ENCODE data around the gene CBFA2T3.
A peak's percentile ranks its signal among the peaks of the same experiment; 100 is the strongest.

CBFA2T3 gene

GRCh38 chr16:88857728-88858339 is 119.2 kb downstream of the CBFA2T3 start:
- DNase-seq (ENCODE audit: low read depth in 2 of 2): peak; percentile 46 to 51

GRCh38 chr16:88856828-88857727 is 119.9 kb downstream of the CBFA2T3 start, which contains the start of the genes GALNS and TRAPPC2L:
GALNS (minus strand) TSS chr16:88856947; CDS start chr16:88856877, 70 bp downstream.
TRAPPC2L (plus strand) TSS chr16:88857127; CDS start chr16:88857151, 24 bp downstream.
- DNase-seq (ENCODE audit: low read depth in 2 of 2): peak; percentile 97 to 98

GRCh38 chr16:88856122-88856827 is 120.7 kb downstream of the CBFA2T3 start:
- no peak for DNase-seq (ENCODE audit: low read depth in 2 of 2)

- no peak for DNase-seq (ENCODE audit: low read depth in 2 of 2)
Observed at GRCh38 chr16:88855736-88856121, 121.3 kb downstream of the CBFA2T3 start.

GRCh38 chr16:88855176-88855575 is 121.8 kb downstream of the CBFA2T3 start:
- no peak for DNase-seq (ENCODE audit: low read depth in 2 of 2)

GRCh38 chr16:88854306-88855111 is 122.5 kb downstream of the CBFA2T3 start:
- peak in 1 of 2 donors; percentile 10 for DNase-seq (ENCODE audit: low read depth in 2 of 2)

- DNase-seq (ENCODE audit: low read depth in 2 of 2): no peak
Observed at GRCh38 chr16:88853325-88853941, 123.6 kb downstream of the CBFA2T3 start.

GRCh38 chr16:88851616-88852015 is 125.4 kb downstream of the CBFA2T3 start:
- no peak for DNase-seq (ENCODE audit: low read depth in 2 of 2)

GRCh38 chr16:88850531-88851199 is 126.3 kb downstream of the CBFA2T3 start:
- DNase-seq (ENCODE audit: low read depth in 2 of 2): no peak

- DNase-seq (ENCODE audit: low read depth in 2 of 2): no peak
Observed at GRCh38 chr16:88848557-88848956, 128.4 kb downstream of the CBFA2T3 start.

- DNase-seq (ENCODE audit: low read depth in 2 of 2): no peak
Observed at GRCh38 chr16:88847654-88848053, 129.4 kb downstream of the CBFA2T3 start.

- DNase-seq (ENCODE audit: low read depth in 2 of 2): no peak
Observed at GRCh38 chr16:88846088-88846487, 130.9 kb downstream of the CBFA2T3 start.

GRCh38 chr16:88844419-88845036 is 132.5 kb downstream of the CBFA2T3 start:
- DNase-seq (ENCODE audit: low read depth in 2 of 2): no peak

- DNase-seq (ENCODE audit: low read depth in 2 of 2): no peak
Observed at GRCh38 chr16:88843256-88843655, 133.8 kb downstream of the CBFA2T3 start.

- no peak for DNase-seq (ENCODE audit: low read depth in 2 of 2)
Observed at GRCh38 chr16:88842806-88843205, 134.2 kb downstream of the CBFA2T3 start.

GRCh38 chr16:88842308-88842756 is 134.7 kb downstream of the CBFA2T3 start:
- no peak for DNase-seq (ENCODE audit: low read depth in 2 of 2)

GRCh38 chr16:88841521-88842307 is 135.3 kb downstream of the CBFA2T3 start:
- DNase-seq (ENCODE audit: low read depth in 2 of 2): no peak

- no peak for DNase-seq (ENCODE audit: low read depth in 2 of 2)
Observed at GRCh38 chr16:88840600-88841215, 136.3 kb downstream of the CBFA2T3 start.

Data from activated CD8-positive, alpha-beta memory T cell treated with anti-CD3 and anti-CD28 coated beads for 4 hours (primary cell).